GM19452 (cell line): ENCODE results near the gene KMT2C.

ENCODE experiments used
- ATAC-seq: cut with Tn5 transposase; IDR thresholded peaks from one replicate; pipeline ENCODE4 v1.9.1; 2021; ENCODE audit not compliant: unreplicated experiment

Gene KMT2C

GRCh38 chr7:152117356-152117755 is 318.4 kb downstream of the KMT2C start:
- no peak for ATAC-seq

GRCh38 chr7:152115021-152115718 is 320.6 kb downstream of the KMT2C start:
- no peak for ATAC-seq

- ATAC-seq = no peak
These were observed 323.0 kb downstream of the KMT2C start for GRCh38 chr7:152112829-152113228.

- no peak for ATAC-seq
These were observed 327.4 kb downstream of the KMT2C start for GRCh38 chr7:152108359-152108758.

- ATAC-seq = no peak
These were observed 327.9 kb downstream of the KMT2C start for GRCh38 chr7:152107945-152108344.

GRCh38 chr7:152106990-152107389 is 328.8 kb downstream of the KMT2C start:
- ATAC-seq = no peak

GRCh38 chr7:152105205-152105604 is 330.6 kb downstream of the KMT2C start:
- ATAC-seq = no peak

- ATAC-seq = no peak
These were observed 332.1 kb downstream of the KMT2C start for GRCh38 chr7:152103691-152104090.

- no peak for ATAC-seq
These were observed 332.7 kb downstream of the KMT2C start for GRCh38 chr7:152103066-152103465.

GRCh38 chr7:152097330-152097729 is 338.5 kb downstream of the KMT2C start:
- ATAC-seq = no peak

GRCh38 chr7:152095771-152096170 is 340.0 kb downstream of the KMT2C start:
- no peak for ATAC-seq

GRCh38 chr7:152093717-152094116 is 342.1 kb downstream of the KMT2C start:
- no peak for ATAC-seq

- ATAC-seq = no peak
These were observed 345.1 kb downstream of the KMT2C start for GRCh38 chr7:152090747-152091146.

- no peak for ATAC-seq
These were observed 346.6 kb downstream of the KMT2C start for GRCh38 chr7:152089183-152089582.

GRCh38 chr7:152086513-152086912 is 349.3 kb downstream of the KMT2C start:
- no peak for ATAC-seq

GRCh38 chr7:152085131-152085530 is 350.7 kb downstream of the KMT2C start:
- ATAC-seq = no peak
